Mesothelial cell of epicardium (in vitro differentiated cells): Measurements from ENCODE around the gene TRAPPC14. TPM values are rescaled to one million over a fixed set of nuclear protein-coding genes. Genes with fewer than 3 reads are reported as not detected.
A peak's percentile ranks its signal among the peaks of the same experiment; 100 is the strongest.
"Not testable (repeated sequence)": the region's sequence is repeated elsewhere in the genome, so short reads cannot be mapped to it uniquely, and the experiment has no call there.

Source experiments
- DNase-seq, 2 experiments: peaks; one replicate each; pipeline ENCODE4 v3.0.0; 2021; ENCODE audit warnings: low spot score in 2 of 2; ENCODE audit not compliant: unreplicated experiment in 2 of 2
- H3K27ac Mint-ChIP-seq: 2 replicates; pipeline ENCODE4 v1.8.0; 2021; ENCODE audit warnings: mixed read lengths
- H3K27me3 Mint-ChIP-seq: 2 replicates; pipeline ENCODE4 v1.8.0; 2021; ENCODE audit warnings: low read depth, mixed read lengths
- H3K36me3 Mint-ChIP-seq: 2 replicates; pipeline ENCODE4 v1.8.0; 2021; ENCODE audit warnings: mixed read lengths
- H3K4me1 Mint-ChIP-seq: 2 replicates; pipeline ENCODE4 v1.8.0; 2021; ENCODE audit warnings: mixed read lengths
- H3K4me3 Mint-ChIP-seq: 2 replicates; pipeline ENCODE4 v1.8.0; 2021; ENCODE audit warnings: mild to moderate bottlenecking, moderate library complexity, mixed read lengths
- H3K9me3 Mint-ChIP-seq: 2 replicates; pipeline ENCODE4 v1.8.0; 2021; ENCODE audit warnings: mixed read lengths
- total RNA-seq: library from RNA; stranded (reverse); gene quantifications from 3 replicates; pipeline ENCODE4 v1.2.1, GENCODE V29; 2021
- TF ChIP-seq, protein P1 (sequence below): fragments of 200-600 bp; sonication (generic); IDR thresholded peaks from one replicate; pipeline ENCODE4 v1.5.0; 2021; ENCODE audit warnings: antibody characterized with exemption; ENCODE audit not compliant: unreplicated experiment

TRAPPC14 gene
- total RNA-seq, 1 donor from 2014 or later = 23.3 TPM

DNA sequence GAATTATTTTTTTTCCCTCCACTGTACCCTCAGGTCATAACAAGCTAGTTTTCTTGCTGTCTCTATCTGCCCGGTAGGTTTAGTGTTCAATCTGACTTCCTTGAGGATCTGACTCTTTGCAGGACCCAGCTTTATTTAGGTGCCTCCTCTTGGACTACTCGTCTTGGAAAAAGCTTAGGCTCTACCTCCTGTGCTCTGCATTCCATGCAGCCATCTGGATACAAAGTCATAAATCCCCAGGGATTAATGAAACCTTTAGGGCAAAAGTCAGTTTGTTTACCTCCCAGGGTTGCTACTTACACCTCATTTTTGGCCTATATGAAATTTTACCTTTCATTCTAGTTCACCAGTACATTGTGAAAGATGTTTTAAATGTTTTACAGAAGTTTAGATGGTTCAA lies 27.2 kb upstream of the TRAPPC14 start:
- Mint-ChIP-seq H3K27ac (no peak overlapping the region), H3K4me3 (no peak overlapping the region), H3K9me3 (no peaks in the 10 kb centered on the region), H3K36me3 (no peaks in the 10 kb centered on the region), H3K27me3 (peaks cover 17% of the 10 kb centered on the region), H3K4me1 (peaks cover 3% of the 10 kb centered on the region)
- TF ChIP-seq, protein P1, sequence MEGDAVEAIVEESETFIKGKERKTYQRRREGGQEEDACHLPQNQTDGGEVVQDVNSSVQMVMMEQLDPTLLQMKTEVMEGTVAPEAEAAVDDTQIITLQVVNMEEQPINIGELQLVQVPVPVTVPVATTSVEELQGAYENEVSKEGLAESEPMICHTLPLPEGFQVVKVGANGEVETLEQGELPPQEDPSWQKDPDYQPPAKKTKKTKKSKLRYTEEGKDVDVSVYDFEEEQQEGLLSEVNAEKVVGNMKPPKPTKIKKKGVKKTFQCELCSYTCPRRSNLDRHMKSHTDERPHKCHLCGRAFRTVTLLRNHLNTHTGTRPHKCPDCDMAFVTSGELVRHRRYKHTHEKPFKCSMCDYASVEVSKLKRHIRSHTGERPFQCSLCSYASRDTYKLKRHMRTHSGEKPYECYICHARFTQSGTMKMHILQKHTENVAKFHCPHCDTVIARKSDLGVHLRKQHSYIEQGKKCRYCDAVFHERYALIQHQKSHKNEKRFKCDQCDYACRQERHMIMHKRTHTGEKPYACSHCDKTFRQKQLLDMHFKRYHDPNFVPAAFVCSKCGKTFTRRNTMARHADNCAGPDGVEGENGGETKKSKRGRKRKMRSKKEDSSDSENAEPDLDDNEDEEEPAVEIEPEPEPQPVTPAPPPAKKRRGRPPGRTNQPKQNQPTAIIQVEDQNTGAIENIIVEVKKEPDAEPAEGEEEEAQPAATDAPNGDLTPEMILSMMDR = no peak
- DNase-seq = no peak

DNA sequence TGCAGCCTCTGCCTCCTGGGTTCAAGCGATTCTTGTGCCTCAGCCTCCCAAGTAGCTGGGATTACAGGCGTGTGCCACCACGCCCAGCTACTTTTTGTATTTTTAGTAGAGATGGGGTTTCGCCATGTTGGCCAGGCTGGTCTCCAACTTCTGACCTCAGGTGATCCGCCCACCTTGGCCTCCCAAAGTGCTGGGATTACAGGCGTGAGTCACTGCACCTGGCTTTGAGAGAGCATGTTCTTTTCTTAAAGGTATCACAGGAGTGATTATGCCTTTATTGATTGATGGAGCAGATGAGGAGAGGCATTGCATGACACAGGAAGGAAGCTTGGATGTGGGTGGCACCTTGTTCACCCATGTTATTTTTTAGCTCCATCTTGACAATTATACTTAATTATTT lies 24.6 kb upstream of the TRAPPC14 start:
- not testable (repeated sequence) for H3K9me3 Mint-ChIP-seq, H3K27ac Mint-ChIP-seq, DNase-seq, H3K36me3 Mint-ChIP-seq, H3K4me1 Mint-ChIP-seq, H3K4me3 Mint-ChIP-seq
- peaks cover 17% of the 10 kb centered on the region for H3K27me3 Mint-ChIP-seq

DNA sequence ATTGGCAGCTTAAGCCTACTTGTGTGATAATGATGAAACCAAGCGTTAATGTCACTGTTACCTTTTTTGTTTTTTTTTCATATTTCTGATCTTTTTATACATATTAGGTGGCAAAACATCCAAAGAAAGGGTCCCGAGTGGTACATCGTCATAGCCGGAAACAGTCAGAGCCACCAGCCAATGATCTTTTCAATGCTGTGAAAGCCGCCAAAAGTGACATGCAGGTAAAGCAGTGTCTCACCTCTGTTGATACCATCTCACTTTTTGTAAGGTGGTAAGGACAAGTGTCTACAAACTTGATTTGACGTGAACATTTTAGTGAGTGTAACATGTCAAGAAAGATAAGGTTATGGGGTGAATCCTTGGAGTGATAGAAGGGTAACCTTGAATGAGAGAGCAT lies 24.1 kb upstream of the TRAPPC14 start:
- H3K4me3 Mint-ChIP-seq, DNase-seq, H3K9me3 Mint-ChIP-seq, H3K4me1 Mint-ChIP-seq, H3K36me3 Mint-ChIP-seq, H3K27ac Mint-ChIP-seq: not testable (repeated sequence)
- H3K27me3 Mint-ChIP-seq = peaks cover 17% of the 10 kb centered on the region

DNA sequence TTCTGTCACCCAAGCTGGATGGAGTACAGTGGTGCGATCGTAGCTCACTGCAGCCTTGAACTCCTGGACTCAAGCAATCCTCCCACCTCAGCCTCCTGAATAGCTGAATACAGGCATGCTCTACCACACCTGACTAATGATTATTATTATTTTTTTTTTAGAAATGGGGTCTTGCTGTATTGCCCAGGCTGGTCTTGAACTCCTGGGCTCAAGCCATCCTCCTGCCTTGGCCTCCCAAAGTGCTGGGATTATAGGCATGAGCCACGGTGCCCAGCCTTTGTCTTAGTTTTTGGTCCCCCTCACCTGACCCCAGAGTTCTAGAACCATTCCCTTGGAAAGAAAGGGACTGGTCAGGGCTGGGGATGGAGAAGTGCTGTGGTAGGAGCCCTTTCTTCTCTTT lies 21.6 kb upstream of the TRAPPC14 start:
- not testable (repeated sequence) for H3K4me3 Mint-ChIP-seq, DNase-seq, H3K9me3 Mint-ChIP-seq, H3K27ac Mint-ChIP-seq, H3K36me3 Mint-ChIP-seq
- H3K4me1 Mint-ChIP-seq = peaks cover 14% of the 10 kb centered on the region
- peaks cover 17% of the 10 kb centered on the region for H3K27me3 Mint-ChIP-seq

DNA sequence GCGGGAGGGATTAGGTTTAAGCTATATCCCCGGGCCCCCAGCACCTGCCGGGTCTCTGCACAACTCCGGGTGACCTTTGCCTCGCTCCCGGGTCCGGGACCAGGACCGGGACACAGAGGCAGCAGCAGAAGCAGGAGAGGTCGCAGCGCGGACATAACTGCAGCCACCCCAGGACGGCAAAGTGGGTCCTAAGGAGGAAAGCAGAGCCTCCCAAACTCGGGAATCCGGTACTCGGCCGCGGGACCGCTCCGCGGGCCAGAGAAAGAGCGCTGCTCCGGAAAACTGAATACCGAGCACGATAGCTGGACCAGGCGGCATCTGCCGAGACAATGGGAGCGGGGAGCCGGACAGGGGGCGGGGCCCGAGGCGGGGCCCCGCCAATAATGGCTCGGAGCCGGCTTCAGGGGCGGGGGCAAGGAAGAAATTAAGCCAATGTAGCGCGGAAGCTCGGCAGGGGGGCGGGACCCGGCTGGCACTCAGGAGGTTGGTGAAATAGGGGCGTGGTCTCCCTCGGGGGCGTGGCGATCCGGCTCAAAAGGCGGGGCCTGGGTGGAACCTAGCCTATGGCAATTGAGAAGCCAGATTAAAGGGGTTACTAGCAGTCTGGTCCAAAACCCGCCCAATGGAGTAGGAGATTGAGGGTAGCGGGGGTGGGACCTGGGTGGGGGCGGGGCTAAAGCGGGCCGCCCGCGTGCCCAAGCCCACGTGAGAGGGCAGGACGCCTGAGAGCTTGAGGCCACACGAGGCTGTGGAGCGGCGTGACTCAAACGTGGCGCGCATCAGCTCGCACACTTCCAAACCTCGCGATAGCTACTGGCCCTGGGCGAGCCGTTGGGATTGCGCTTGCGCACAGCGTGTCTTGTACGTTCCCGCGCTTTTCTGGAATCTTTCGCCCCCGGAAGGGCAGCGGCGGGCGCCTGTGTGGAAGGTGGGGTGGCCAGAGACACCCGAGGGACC lies 18.8 kb upstream of the TRAPPC14 start, which contains the start of the genes GPC2 and STAG3:
TSS of gene GPC2 (minus strand) at position 337 of the 957 bp plus-strand sequence. CDS start at position 155, 182 bp downstream.
TSS of gene STAG3 (plus strand) at position 874 of the 957 bp plus-strand sequence. CDS start 2,639 bp downstream, outside the sequence.
- H3K4me3 Mint-ChIP-seq = peak within 1 kb of the TSS; percentile 90
- H3K4me1 Mint-ChIP-seq = peaks cover 15% of the 10 kb centered on the region
- H3K27me3 Mint-ChIP-seq = peaks cover 11% of the 10 kb centered on the region
- H3K36me3 Mint-ChIP-seq = peaks cover 14% of the 10 kb centered on the region
- no peaks in the 10 kb centered on the region for H3K9me3 Mint-ChIP-seq
- H3K27ac Mint-ChIP-seq = no peak within 1 kb of the TSS
- TF ChIP-seq, protein P1 = no peak
- DNase-seq = peak; percentile 94 to 98

DNA sequence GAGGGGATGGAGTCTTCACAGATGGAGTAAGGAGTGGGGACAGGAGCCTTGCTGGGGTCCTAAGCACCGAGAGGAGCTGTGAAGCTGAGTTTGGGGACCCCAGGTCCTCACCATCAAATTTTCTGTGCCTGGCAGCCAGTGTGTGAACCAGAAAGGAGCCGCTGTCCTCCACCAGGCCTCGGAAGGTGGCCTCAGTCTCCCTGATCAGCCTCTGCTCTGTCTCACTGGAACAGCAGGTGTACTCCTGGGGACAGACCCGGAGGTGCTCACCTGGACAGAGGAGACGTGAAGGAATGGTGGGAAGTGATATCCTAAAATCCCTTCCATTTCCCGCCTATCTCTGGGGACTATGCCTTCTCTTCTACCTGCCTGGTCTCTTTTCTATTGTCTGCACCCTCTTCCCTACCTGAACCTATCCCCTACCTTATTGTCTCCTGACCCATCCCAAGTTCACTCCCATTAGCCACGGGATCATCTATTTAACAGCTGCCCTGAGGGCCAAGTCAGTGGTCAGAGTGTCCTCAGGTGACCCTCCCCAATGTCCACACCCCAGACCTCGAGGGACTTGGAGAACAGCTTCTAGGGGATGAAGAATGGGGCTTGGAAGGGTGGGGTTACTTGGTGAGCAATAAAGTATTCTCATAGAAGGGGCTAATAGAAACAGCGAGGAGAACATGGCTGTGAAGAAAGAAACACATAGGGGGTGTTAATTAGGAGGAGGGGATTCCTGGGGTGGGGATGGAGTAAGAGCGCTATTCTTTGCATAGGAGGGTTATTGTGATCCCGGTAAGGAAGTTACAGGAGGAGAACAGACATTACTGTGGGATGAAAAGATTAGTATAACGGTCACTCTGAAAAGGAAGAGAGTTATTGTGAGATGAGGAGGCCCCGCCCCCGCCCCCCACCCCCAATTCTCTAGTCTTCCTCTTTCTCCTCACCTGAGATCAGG lies 17.8 kb upstream of the TRAPPC14 start:
- H3K4me3 Mint-ChIP-seq = peak overlapping the region; percentile 90
- DNase-seq = no peak
- H3K27ac Mint-ChIP-seq = no peak overlapping the region
- TF ChIP-seq, protein P1 = no peak
- H3K27me3 Mint-ChIP-seq = peaks cover 3% of the 10 kb centered on the region
- H3K9me3 Mint-ChIP-seq = no peaks in the 10 kb centered on the region
- peaks cover 14% of the 10 kb centered on the region for H3K36me3 Mint-ChIP-seq
- peaks cover 18% of the 10 kb centered on the region for H3K4me1 Mint-ChIP-seq
